GM23338 (cell line): ENCODE data around the gene MYOCOS. TPM values are rescaled to one million over a fixed set of nuclear protein-coding genes. Genes with fewer than 3 reads are reported as not detected.

Experiments
- ATAC-seq: fragments of 200-7000 bp; cut with Tn5 transposase; 3 replicates; pipeline ENCODE4 v1.9.1; 2020
- DNase-seq: peaks from one replicate; pipeline ENCODE4 v3.0.0-alpha.2; 2015; ENCODE audit warnings: low spot score
- H2AFZ ChIP-seq: fragments of 200-600 bp; sonication (generic); 2 replicates; pipeline ENCODE4 v1.8.0; 2016; ENCODE audit warnings: antibody characterized with exemption, mild to moderate bottlenecking, moderate library complexity
- H3F3A ChIP-seq: fragments of 200-600 bp; sonication (generic); replicated peaks from 2 replicates; pipeline ENCODE4 v1.8.0; 2017; ENCODE audit warnings: antibody characterized with exemption, mixed run types, low read depth
- H3K27ac ChIP-seq: fragments of 200-600 bp; sonication (generic); 2 replicates; pipeline ENCODE4 v1.6.1; 2016; ENCODE audit warnings: low read depth
- H3K27me3 ChIP-seq: fragments of 200-600 bp; sonication (generic); 2 replicates; pipeline ENCODE4 v1.8.0; 2016; ENCODE audit warnings: mild to moderate bottlenecking, mixed run types, moderate library complexity; ENCODE audit not compliant: insufficient read depth
- H3K36me3 ChIP-seq: fragments of 200-600 bp; sonication (generic); 2 replicates; pipeline ENCODE4 v1.8.0; 2016; ENCODE audit warnings: mild to moderate bottlenecking; ENCODE audit not compliant: insufficient read depth
- H3K4me1 ChIP-seq: fragments of 200-600 bp; sonication (generic); 2 replicates; pipeline ENCODE4 v1.8.0; 2016; ENCODE audit warnings: mild to moderate bottlenecking, moderate library complexity; ENCODE audit not compliant: insufficient read depth
- H3K4me2 ChIP-seq: fragments of 200-600 bp; sonication (generic); 2 replicates; pipeline ENCODE4 v1.7.1; 2017; ENCODE audit warnings: mixed run types
- H3K4me3 ChIP-seq: fragments of 200-600 bp; sonication (generic); 2 replicates; pipeline ENCODE4 v1.6.1; 2016; ENCODE audit warnings: mixed run types
- H3K79me2 ChIP-seq: fragments of 200-600 bp; sonication (generic); replicated peaks from 2 replicates; pipeline ENCODE4 v1.8.0; 2017; ENCODE audit warnings: mild to moderate bottlenecking; ENCODE audit not compliant: insufficient read depth
- H3K9me2 ChIP-seq: fragments of 200-600 bp; sonication (generic); 2 replicates; pipeline ENCODE4 v1.8.0; 2017; ENCODE audit not compliant: insufficient read depth
- H4K20me1 ChIP-seq: fragments of 200-600 bp; sonication (generic); replicated peaks from 2 replicates; pipeline ENCODE4 v1.8.0; 2017; ENCODE audit warnings: mild to moderate bottlenecking; ENCODE audit not compliant: insufficient read depth
- H3K27ac Mint-ChIP-seq: 2 replicates; pipeline ENCODE4 v1.8.0; 2020; ENCODE audit warnings: inconsistent platforms, mild to moderate bottlenecking, moderate library complexity, mixed read lengths
- H3K27me3 Mint-ChIP-seq: 3 replicates; pipeline ENCODE4 v1.8.0; 2022; ENCODE audit warnings: low read depth, mild to moderate bottlenecking, moderate library complexity, mixed read lengths, inconsistent platforms; ENCODE audit not compliant: insufficient read depth, poor library complexity
- H3K36me3 Mint-ChIP-seq: 3 replicates; pipeline ENCODE4 v1.8.0; 2021; ENCODE audit warnings: low read depth, mild to moderate bottlenecking, inconsistent platforms, moderate library complexity, mixed read lengths
- H3K4me1 Mint-ChIP-seq: 3 replicates; pipeline ENCODE4 v1.8.0; 2020; ENCODE audit warnings: mild to moderate bottlenecking, inconsistent platforms, mixed read lengths
- H3K4me3 Mint-ChIP-seq: 3 replicates; pipeline ENCODE4 v1.8.0; 2021; ENCODE audit warnings: moderate library complexity, mild to moderate bottlenecking, inconsistent platforms, mixed read lengths
- H3K9me3 Mint-ChIP-seq: 3 replicates; pipeline ENCODE4 v1.8.0; 2020; ENCODE audit warnings: moderate library complexity, mild to moderate bottlenecking, inconsistent platforms, mixed read lengths
- JUNB ChIP-seq: IDR thresholded peaks from one replicate; pipeline ENCODE4 v1.6.1; 2016; ENCODE audit warnings: antibody characterized with exemption; ENCODE audit not compliant: unreplicated experiment
- ZNF331 ChIP-seq: fragments of 250-450 bp; sonication (Bioruptor Pico); IDR thresholded peaks from 2 replicates; pipeline ENCODE4 v1.5.0; 2020; ENCODE audit warnings: low read depth, mild to moderate bottlenecking, moderate library complexity
- polyA plus RNA-seq: library from polyadenylated mRNA; unstranded; fragments of >200 nt; fragmentation: Nextera tagmentation; extraction: Ambion mirVana; gene quantifications from 2 replicates; pipeline ENCODE4 v1.2.1, GENCODE V29; 2016
- total RNA-seq: library from RNA; depleted of rRNA; stranded (reverse); fragments of >200 nt; shearing (Covaris generic); gene quantifications from 2 replicates; pipeline ENCODE4 v1.2.3, GENCODE V29; 2014
- TF ChIP-seq, protein P1 (sequence below): IDR thresholded peaks from 2 replicates; pipeline ENCODE4 v1.6.1; 2016; ENCODE audit warnings: antibody characterized with exemption
- TF ChIP-seq, protein P2 (sequence below): fragments of 250-450 bp; sonication (Bioruptor Pico); IDR thresholded peaks from 2 replicates; pipeline ENCODE4 v1.5.0; 2020; ENCODE audit warnings: mild to moderate bottlenecking, moderate library complexity
- TF ChIP-seq, protein P3 (sequence below), 2 experiments: fragments of 200-600 bp in 1 of 2; sonication (generic) in 1 of 2; conservative IDR thresholded peaks; 2 replicates each; pipeline versions ENCODE4 v1.5.1 to v1.6.1; 2016 to 2017; ENCODE audit warnings: antibody characterized with exemption in 2 of 2, low read depth in 2 of 2, mild to moderate bottlenecking in 2 of 2, moderate library complexity in 1 of 2
- TF ChIP-seq, protein P4 (sequence below): IDR thresholded peaks from one replicate; pipeline ENCODE4 v1.6.1; 2018; ENCODE audit warnings: antibody characterized with exemption; ENCODE audit not compliant: unreplicated experiment

The MYOCOS gene
- total and polyA plus RNA-seq, 2 experiments from 2014 or later, result not detected

GRCh38 chr1:171640225-171640624 is 18.2 kb downstream of the MYOCOS start:
- Mint-ChIP-seq H3K36me3 (no peaks in the 10 kb centered on the region), H3K27ac (no peak overlapping the region), H3K4me3 (no peak overlapping the region), H3K9me3 (no peaks in the 10 kb centered on the region), H3K27me3 (peaks cover 3% of the 10 kb centered on the region), H3K4me1 (peaks cover 17% of the 10 kb centered on the region)
- no peaks in the 10 kb centered on the region for H3K36me3 ChIP-seq
- TF ChIP-seq, protein P1, sequence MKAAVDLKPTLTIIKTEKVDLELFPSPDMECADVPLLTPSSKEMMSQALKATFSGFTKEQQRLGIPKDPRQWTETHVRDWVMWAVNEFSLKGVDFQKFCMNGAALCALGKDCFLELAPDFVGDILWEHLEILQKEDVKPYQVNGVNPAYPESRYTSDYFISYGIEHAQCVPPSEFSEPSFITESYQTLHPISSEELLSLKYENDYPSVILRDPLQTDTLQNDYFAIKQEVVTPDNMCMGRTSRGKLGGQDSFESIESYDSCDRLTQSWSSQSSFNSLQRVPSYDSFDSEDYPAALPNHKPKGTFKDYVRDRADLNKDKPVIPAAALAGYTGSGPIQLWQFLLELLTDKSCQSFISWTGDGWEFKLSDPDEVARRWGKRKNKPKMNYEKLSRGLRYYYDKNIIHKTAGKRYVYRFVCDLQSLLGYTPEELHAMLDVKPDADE, result no peak
- TF ChIP-seq, protein P2, sequence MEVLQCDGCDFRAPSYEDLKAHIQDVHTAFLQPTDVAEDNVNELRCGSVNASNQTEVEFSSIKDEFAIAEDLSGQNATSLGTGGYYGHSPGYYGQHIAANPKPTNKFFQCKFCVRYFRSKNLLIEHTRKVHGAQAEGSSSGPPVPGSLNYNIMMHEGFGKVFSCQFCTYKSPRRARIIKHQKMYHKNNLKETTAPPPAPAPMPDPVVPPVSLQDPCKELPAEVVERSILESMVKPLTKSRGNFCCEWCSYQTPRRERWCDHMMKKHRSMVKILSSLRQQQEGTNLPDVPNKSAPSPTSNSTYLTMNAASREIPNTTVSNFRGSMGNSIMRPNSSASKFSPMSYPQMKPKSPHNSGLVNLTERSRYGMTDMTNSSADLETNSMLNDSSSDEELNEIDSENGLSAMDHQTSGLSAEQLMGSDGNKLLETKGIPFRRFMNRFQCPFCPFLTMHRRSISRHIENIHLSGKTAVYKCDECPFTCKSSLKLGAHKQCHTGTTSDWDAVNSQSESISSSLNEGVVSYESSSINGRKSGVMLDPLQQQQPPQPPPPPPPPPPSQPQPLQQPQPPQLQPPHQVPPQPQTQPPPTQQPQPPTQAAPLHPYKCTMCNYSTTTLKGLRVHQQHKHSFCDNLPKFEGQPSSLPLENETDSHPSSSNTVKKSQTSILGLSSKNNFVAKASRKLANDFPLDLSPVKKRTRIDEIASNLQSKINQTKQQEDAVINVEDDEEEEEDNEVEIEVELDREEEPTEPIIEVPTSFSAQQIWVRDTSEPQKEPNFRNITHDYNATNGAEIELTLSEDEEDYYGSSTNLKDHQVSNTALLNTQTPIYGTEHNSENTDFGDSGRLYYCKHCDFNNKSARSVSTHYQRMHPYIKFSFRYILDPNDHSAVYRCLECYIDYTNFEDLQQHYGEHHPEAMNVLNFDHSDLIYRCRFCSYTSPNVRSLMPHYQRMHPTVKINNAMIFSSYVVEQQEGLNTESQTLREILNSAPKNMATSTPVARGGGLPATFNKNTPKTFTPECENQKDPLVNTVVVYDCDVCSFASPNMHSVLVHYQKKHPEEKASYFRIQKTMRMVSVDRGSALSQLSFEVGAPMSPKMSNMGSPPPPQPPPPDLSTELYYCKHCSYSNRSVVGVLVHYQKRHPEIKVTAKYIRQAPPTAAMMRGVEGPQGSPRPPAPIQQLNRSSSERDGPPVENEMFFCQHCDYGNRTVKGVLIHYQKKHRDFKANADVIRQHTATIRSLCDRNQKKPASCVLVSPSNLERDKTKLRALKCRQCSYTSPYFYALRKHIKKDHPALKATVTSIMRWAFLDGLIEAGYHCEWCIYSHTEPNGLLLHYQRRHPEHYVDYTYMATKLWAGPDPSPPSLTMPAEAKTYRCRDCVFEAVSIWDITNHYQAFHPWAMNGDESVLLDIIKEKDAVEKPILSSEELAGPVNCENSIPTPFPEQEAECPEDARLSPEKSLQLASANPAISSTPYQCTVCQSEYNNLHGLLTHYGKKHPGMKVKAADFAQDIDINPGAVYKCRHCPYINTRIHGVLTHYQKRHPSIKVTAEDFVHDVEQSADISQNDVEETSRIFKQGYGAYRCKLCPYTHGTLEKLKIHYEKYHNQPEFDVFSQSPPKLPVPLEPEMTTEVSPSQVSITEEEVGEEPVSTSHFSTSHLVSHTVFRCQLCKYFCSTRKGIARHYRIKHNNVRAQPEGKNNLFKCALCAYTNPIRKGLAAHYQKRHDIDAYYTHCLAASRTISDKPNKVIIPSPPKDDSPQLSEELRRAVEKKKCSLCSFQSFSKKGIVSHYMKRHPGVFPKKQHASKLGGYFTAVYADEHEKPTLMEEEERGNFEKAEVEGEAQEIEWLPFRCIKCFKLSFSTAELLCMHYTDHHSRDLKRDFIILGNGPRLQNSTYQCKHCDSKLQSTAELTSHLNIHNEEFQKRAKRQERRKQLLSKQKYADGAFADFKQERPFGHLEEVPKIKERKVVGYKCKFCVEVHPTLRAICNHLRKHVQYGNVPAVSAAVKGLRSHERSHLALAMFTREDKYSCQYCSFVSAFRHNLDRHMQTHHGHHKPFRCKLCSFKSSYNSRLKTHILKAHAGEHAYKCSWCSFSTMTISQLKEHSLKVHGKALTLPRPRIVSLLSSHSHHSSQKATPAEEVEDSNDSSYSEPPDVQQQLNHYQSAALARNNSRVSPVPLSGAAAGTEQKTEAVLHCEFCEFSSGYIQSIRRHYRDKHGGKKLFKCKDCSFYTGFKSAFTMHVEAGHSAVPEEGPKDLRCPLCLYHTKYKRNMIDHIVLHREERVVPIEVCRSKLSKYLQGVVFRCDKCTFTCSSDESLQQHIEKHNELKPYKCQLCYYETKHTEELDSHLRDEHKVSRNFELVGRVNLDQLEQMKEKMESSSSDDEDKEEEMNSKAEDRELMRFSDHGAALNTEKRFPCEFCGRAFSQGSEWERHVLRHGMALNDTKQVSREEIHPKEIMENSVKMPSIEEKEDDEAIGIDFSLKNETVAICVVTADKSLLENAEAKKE, result no peak
- no peak for TF ChIP-seq JUNB
- TF ChIP-seq, protein P3, sequence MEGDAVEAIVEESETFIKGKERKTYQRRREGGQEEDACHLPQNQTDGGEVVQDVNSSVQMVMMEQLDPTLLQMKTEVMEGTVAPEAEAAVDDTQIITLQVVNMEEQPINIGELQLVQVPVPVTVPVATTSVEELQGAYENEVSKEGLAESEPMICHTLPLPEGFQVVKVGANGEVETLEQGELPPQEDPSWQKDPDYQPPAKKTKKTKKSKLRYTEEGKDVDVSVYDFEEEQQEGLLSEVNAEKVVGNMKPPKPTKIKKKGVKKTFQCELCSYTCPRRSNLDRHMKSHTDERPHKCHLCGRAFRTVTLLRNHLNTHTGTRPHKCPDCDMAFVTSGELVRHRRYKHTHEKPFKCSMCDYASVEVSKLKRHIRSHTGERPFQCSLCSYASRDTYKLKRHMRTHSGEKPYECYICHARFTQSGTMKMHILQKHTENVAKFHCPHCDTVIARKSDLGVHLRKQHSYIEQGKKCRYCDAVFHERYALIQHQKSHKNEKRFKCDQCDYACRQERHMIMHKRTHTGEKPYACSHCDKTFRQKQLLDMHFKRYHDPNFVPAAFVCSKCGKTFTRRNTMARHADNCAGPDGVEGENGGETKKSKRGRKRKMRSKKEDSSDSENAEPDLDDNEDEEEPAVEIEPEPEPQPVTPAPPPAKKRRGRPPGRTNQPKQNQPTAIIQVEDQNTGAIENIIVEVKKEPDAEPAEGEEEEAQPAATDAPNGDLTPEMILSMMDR (conservative IDR thresholded peaks at IDR 0.05; ENCODE audit: low read depth in 2 of 2), result no peak
- TF ChIP-seq, protein P4, sequence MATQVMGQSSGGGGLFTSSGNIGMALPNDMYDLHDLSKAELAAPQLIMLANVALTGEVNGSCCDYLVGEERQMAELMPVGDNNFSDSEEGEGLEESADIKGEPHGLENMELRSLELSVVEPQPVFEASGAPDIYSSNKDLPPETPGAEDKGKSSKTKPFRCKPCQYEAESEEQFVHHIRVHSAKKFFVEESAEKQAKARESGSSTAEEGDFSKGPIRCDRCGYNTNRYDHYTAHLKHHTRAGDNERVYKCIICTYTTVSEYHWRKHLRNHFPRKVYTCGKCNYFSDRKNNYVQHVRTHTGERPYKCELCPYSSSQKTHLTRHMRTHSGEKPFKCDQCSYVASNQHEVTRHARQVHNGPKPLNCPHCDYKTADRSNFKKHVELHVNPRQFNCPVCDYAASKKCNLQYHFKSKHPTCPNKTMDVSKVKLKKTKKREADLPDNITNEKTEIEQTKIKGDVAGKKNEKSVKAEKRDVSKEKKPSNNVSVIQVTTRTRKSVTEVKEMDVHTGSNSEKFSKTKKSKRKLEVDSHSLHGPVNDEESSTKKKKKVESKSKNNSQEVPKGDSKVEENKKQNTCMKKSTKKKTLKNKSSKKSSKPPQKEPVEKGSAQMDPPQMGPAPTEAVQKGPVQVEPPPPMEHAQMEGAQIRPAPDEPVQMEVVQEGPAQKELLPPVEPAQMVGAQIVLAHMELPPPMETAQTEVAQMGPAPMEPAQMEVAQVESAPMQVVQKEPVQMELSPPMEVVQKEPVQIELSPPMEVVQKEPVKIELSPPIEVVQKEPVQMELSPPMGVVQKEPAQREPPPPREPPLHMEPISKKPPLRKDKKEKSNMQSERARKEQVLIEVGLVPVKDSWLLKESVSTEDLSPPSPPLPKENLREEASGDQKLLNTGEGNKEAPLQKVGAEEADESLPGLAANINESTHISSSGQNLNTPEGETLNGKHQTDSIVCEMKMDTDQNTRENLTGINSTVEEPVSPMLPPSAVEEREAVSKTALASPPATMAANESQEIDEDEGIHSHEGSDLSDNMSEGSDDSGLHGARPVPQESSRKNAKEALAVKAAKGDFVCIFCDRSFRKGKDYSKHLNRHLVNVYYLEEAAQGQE, result no peak
- no peak for TF ChIP-seq ZNF331 (CRISPR knock-in tag)
- no peaks in the 10 kb centered on the region for H3F3A ChIP-seq
- no peaks in the 10 kb centered on the region for H3K9me2 ChIP-seq
- peaks cover 19% of the 10 kb centered on the region for H3K4me1 ChIP-seq
- DNase-seq (no peak), ATAC-seq (no peak)
- H3K27ac ChIP-seq, result no peak overlapping the region
- H3K4me2 ChIP-seq, result no peak overlapping the region
- no peaks in the 10 kb centered on the region for H4K20me1 ChIP-seq
- no peak overlapping the region for H3K4me3 ChIP-seq
- no peaks in the 10 kb centered on the region for H3K79me2 ChIP-seq
- H3K27me3 ChIP-seq, result no peaks in the 10 kb centered on the region
- H2AFZ ChIP-seq, result no peak overlapping the region
